ENCODE data around the gene TBC1D21. TPM values are rescaled to one million over a fixed set of nuclear protein-coding genes. Genes with fewer than 3 reads are reported as not detected.

The TBC1D21 gene
- total and polyA plus RNA-seq, 2 experiments from 2014 or later, result not detected

GRCh38 chr15:73930790-73931281, 57.5 kb downstream of the TBC1D21 start:
- DNase-seq (ENCODE audit: low read depth in 1 of 2, low spot score in 1 of 2), result peak in 1 of 2 donors; percentile 54
- no peak overlapping the region for H3K27ac ChIP-seq
- H3K27me3 ChIP-seq, result no peaks in the 10 kb centered on the region
- no peaks in the 10 kb centered on the region for H3K36me3 ChIP-seq
- H3K9me3 ChIP-seq (ENCODE audit: low read depth), result no peaks in the 10 kb centered on the region
- no peak for TF ChIP-seq CTCF (IDR thresholded peaks at IDR 0.05; ENCODE audit: low read depth, low read length)
- H3K4me3 ChIP-seq, result no peak overlapping the region
- peaks cover 34% of the 10 kb centered on the region for H3K4me1 ChIP-seq (ENCODE audit: low read depth)

GRCh38 chr15:73931441-73931840, 58.1 kb downstream of the TBC1D21 start:
- H3K4me3 ChIP-seq, result no peak overlapping the region
- no peak for TF ChIP-seq CTCF (IDR thresholded peaks at IDR 0.05; ENCODE audit: low read depth, low read length)
- no peaks in the 10 kb centered on the region for H3K27me3 ChIP-seq
- no peak overlapping the region for H3K27ac ChIP-seq
- H3K36me3 ChIP-seq, result no peaks in the 10 kb centered on the region
- peaks cover 40% of the 10 kb centered on the region for H3K4me1 ChIP-seq (ENCODE audit: low read depth)
- H3K9me3 ChIP-seq (ENCODE audit: low read depth), result no peaks in the 10 kb centered on the region
- no peak for DNase-seq (ENCODE audit: low read depth in 1 of 2, low spot score in 1 of 2)

- H3K36me3 ChIP-seq, result no peaks in the 10 kb centered on the region
- no peaks in the 10 kb centered on the region for H3K9me3 ChIP-seq (ENCODE audit: low read depth)
- no peaks in the 10 kb centered on the region for H3K27me3 ChIP-seq
- peaks cover 44% of the 10 kb centered on the region for H3K4me1 ChIP-seq (ENCODE audit: low read depth)
- H3K27ac ChIP-seq, result peak overlapping the region; percentile 66
- TF ChIP-seq CTCF (IDR thresholded peaks at IDR 0.05; ENCODE audit: low read depth, low read length), result no peak
- H3K4me3 ChIP-seq, result no peak overlapping the region
- no peak for DNase-seq (ENCODE audit: low read depth in 1 of 2, low spot score in 1 of 2)
These were observed 59.2 kb downstream of the TBC1D21 start for GRCh38 chr15:73932381-73933191.

GRCh38 chr15:73934281-73934680, 60.9 kb downstream of the TBC1D21 start:
- TF ChIP-seq CTCF (IDR thresholded peaks at IDR 0.05; ENCODE audit: low read depth, low read length), result no peak
- peak overlapping the region; percentile 62 for H3K27ac ChIP-seq

GRCh38 chr15:73935547-73935946, 62.2 kb downstream of the TBC1D21 start:
- no peaks in the 10 kb centered on the region for H3K27me3 ChIP-seq
- H3K4me3 ChIP-seq, result no peak overlapping the region
- H3K9me3 ChIP-seq (ENCODE audit: low read depth), result no peaks in the 10 kb centered on the region
- peaks cover 50% of the 10 kb centered on the region for H3K4me1 ChIP-seq (ENCODE audit: low read depth)
- H3K27ac ChIP-seq, result peak overlapping the region; percentile 62
- peak in 1 of 2 donors; percentile 61 for DNase-seq (ENCODE audit: low read depth in 1 of 2, low spot score in 1 of 2)
- no peak for TF ChIP-seq CTCF (IDR thresholded peaks at IDR 0.05; ENCODE audit: low read depth, low read length)
- no peaks in the 10 kb centered on the region for H3K36me3 ChIP-seq

More at GRCh38 chr15:73934281-73934680, 60.9 kb downstream of the TBC1D21 start:
- peaks cover 38% of the 10 kb centered on the region for H3K4me1 ChIP-seq (ENCODE audit: low read depth)
- H3K9me3 ChIP-seq (ENCODE audit: low read depth), result no peaks in the 10 kb centered on the region
- H3K4me3 ChIP-seq, result no peak overlapping the region
- H3K27me3 ChIP-seq, result no peaks in the 10 kb centered on the region
- no peaks in the 10 kb centered on the region for H3K36me3 ChIP-seq
- DNase-seq (ENCODE audit: low read depth in 1 of 2, low spot score in 1 of 2), result no peak

Measured in cardiac muscle cell (in vitro differentiated cells and primary cell).